Stimulated activated CD4-positive, alpha-beta T cell treated with anti-CD3 and anti-CD28 coated beads, TNF-alpha, amount 100 ng/mL, for 4 hours (primary cell): Measurements from ENCODE around the gene MEI1.
A peak's percentile ranks its signal among the peaks of the same experiment; 100 is the strongest.
"Not testable (repeated sequence)": the region's sequence is repeated elsewhere in the genome, so short reads cannot be mapped to it uniquely, and the experiment has no call there.

Source experiments
- DNase-seq, 3 experiments: peaks; one replicate each; pipeline ENCODE4 v3.0.0-alpha.2; 2020; ENCODE audit warnings: low read depth in 3 of 3

Gene MEI1, protein sequence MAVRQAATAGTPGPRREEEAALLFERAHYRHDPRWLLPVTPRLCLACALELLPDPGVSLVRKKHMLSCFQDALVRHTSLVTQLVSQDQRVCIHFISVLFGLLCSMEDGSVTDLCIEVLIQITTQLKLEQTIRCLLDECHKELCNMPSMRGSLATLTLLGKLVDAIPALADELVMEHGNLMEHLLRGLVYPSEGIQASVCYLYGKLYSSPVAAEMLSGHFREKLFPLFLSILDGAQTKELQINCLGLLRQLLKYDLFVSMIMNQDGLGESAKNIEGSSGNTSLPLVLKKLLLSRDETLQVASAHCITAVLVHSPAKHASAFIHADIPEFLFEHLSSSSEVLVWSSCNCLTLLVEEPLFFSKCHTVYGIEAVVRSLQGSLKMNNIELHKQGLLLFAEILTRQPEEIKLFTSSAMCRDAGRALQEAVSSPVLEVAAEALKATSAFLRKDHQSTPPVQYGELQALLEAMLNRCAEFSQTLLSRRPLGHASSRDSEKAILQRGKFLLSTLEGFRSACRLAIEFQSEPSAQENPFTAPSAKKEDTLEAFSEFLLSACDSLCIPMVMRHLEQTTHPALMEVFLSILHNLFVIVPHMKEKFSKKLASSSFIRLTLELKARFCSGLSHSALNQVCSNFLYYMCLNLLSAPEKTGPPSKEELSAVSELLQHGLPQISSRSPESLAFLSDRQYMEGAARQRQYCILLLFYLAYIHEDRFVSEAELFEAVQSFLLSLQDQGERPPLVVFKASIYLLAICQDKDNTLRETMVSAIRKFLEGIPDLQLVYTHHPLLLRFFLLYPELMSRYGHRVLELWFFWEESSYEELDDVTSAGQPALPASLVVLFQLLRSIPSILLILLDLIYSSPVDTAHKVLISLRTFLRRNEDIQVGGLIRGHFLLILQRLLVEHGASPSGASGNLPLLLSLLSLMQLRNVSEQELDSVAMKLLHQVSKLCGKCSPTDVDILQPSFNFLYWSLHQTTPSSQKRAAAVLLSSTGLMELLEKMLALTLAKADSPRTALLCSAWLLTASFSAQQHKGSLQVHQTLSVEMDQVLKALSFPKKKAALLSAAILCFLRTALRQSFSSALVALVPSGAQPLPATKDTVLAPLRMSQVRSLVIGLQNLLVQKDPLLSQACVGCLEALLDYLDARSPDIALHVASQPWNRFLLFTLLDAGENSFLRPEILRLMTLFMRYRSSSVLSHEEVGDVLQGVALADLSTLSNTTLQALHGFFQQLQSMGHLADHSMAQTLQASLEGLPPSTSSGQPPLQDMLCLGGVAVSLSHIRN

DNA sequence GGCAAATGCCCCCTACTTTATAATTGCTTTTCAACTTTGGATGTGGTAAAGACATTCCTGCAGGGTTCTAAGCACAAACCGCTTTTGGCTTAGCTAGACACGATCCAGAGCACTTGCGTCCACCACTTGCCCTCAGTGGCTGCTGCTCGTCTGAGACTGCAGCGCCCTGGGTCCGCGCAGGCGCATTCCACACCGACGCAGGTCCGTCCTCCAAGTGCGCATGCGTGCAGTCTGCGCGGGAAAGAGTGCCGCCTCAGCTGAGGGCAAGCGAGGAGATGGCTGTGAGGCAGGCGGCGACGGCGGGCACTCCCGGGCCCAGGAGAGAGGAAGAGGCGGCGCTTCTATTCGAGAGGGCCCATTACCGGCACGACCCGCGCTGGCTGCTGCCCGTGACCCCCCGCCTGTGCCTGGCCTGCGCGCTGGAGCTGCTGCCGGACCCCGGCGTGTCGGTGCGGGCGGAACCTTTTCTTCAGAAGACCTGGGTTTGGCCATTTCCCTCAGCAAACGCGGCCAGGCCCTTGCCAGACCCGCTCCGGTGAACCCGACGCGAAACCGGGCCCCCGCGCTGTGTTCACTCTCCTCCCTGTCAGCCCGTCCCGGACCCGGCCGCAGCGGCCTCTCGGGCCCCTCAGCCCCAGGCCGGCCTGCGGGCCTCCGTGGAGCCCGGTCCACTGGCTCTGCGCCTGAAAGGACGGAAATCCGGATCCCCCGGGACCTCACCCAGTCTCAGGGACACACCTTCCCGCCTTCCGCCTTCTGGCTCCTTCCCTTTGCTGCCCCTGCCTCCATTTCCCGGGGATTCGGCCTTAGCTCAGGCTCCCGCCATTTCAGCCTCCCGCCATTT is at the start of gene MEI1:
Gene MEI1 (plus strand): TSS at position 240 of the 844 bp plus-strand sequence. CDS start 36 bp downstream, at position 276.
- DNase-seq = peak; percentile 85 to 87 (median 86)

DNA sequence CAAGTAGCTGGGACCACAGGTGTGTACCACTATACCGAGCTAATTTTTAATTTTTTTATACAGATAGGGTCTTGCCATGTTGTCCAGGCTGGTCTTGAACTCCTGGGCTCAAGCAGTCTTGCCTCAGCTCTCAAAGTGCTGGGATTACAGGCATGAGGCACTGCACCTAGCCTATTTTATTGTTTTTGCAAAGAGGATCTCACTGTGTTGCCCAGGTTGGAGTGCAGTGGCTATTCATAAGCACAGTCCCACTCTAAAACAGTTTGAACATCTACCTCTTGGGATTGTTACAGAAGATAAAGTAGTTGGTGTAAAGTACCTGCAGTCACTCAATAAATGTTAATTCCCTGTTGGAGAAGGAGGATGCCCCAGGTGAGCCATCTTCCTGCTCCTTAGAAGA is 49.1 kb upstream of the MEI1 start:
- no peak for DNase-seq

DNA sequence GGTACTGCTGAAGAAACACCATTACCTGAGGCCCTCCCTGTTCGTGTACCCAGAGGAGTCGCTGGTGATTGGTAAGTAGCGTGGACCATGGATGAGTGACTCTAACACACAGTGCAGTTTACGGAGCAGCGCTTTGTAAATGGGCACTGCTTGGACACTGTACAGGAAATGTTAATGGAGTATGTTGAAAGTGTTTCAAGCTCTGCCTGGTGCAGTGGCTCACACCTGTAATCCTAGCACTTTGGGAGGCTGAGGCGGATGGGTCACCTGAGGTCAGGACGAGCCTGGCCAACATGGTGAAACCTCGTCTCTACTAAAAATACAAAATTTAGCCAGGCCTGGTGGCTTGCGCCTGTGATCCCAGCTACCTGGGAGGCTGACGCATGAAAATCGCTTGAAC is 48.5 kb upstream of the MEI1 start:
- DNase-seq = no peak

DNA sequence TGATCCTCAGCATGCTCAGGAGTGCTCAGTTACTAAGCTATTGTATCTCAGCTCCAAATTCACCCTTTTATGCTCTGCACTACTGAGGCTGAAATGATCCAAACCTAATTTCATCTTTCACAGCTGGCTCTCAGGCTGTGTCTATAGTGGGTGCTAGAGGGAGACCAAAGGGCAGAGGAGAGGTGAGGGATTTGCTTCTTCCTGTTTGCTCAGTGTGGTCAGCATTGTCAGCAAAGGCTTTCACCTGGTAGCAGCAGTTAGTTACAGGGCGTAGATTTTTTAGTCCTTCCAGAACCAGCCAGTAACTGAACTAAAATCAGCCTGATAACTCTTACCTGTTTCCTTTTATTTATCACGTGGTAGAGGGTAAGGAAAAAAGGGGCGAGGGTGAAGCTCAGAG is 45.0 kb upstream of the MEI1 start:
- no peak for DNase-seq

DNA sequence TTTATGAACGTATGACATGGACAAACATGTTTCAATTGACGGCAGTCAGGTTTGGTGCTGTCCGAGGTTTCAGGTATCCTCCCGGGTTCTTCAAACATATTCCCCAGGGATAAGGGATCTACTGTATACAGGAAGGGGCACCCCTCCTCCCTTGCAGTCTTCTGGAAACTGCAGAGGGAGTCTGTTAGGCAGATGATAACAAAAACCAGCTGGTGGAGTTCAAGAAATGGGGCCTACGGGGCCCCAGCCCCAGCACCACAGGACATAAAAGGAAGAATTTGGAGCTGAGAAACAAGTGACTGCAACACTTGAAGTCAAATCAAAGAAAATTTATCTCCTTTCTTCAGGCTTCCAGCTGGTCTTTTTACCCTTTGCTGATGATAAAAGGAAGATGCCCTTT is 42.7 kb upstream of the MEI1 start:
- DNase-seq = no peak

DNA sequence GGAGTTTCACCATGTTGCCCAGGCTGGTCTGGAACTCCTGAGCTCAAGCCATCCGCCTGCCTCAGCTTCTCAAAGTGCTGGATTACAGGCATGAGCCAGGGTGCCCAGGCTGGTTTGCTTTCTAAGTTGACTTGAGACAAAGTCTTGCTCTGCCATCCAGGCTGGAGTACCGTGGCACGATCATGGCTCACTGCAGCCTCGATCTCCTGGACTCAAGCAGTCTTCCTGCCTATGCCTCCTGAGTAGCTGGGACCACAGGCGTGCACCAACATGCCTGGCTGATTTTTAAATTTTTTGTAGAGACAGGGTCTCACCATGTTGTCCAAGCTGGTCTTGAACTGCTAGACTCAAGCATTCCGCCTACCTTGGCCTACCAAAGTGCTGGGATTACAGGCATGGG is 41.6 kb upstream of the MEI1 start:
- no peak for DNase-seq

DNA sequence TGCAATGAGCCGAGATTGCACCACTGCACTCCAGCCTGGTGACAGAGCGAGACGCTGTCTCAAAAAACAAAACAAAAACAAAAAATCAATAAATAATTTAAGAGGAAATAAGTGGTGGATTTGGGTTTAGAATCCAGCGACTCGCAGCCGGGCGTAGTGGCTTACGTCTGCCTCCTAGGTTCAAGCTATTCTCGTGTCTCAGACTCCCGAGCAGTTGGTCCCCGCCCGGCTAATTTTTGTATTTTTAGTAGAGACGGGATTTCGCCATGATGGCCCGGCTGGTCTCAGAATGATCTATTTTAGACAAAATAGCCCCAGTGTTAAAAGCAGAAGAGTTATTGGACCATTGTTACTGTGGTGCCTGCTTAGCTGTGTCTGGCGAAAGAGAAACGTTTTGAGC is 40.4 kb upstream of the MEI1 start:
- no peak for DNase-seq

DNA sequence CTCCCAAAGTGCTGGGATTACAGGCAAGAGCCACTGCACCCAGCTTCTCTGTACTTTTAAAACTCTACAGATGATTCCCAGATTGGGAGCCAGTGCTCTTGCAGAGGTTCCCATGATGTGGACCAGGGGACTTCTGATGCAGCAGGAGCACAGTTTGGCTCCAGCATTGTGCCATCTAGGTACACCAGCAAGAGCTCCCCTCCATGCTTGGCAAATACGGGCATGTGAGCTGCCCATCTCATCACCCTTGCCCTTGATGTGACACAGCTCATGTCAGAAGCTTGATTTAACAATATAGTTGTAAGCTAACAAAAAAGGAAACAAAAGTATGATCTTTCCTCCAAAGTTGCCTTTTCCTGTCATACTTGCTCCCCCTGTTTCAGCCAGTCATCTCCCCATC is 39.4 kb upstream of the MEI1 start:
- no peak for DNase-seq

DNA sequence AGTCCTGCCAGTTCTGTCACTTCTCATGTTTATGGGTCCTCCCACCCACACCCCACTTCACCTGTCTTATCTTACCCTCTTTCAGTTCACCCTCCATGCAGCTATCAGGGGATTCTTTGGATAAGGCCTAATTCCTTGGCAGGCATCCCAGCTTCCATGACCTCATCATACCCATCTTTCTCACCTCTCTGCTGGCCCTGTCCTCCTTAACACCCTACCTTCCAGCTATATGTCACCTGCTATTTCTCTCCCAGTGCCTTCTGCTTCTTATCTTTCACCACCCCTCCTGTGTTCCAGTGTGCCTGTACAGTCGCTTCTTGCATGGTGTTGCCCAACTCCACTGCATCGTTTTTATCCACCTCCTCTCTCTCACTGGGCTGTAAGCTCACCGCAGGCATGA is 38.9 kb upstream of the MEI1 start:
- DNase-seq = no peak

DNA sequence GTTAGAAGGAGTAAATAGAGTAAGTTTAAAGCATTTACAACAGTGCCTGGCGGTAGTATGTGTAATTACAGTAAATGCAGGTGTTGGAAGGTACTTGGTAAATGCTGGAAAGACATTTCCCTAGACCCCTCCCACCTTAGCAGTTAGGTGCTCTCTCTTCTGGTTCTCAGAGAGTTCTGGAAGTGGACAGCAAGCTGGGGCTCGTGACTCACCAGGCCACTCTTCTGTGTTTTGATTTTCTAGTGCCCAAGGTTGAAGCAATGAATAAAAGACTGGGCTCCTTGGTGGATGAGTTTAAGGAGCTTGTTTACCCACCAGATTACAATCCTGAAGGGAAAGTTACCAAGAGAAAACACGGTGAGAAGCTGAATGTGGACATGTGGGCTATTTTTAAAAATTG is 38.2 kb upstream of the MEI1 start:
- DNase-seq = no peak

DNA sequence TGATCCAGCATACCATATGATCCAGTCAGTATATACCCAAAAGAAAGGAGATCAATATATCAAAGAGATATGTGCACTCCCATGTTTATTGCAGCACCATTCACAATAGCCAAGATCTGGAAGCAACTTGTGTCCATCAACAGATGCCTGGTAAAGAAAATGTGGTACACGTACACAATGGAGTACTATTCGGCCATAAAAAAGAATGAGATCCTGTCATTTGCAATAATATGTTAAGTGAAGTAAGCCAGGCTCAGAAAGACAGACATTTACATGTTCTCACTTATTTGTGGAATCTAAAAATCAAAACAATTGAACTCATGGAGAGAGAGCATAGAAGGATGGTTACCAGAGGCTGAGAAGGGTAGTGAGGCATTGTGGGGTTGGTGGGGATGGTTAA is 37.6 kb upstream of the MEI1 start:
- no peak for DNase-seq

DNA sequence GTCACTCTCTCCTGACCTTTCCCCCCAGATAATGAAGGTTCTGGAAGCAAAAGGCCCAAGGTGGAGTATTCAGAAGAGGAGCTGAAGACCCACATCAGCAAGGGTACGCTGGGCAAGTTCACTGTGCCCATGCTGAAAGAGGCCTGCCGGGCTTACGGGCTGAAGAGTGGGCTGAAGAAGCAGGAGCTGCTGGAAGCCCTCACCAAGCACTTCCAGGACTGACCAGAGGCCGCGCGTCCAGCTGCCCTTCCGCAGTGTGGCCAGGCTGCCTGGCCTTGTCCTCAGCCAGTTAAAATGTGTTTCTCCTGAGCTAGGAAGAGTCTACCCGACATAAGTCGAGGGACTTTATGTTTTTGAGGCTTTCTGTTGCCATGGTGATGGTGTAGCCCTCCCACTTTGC is 35.7 kb upstream of the MEI1 start:
- DNase-seq = not testable (repeated sequence)

DNA sequence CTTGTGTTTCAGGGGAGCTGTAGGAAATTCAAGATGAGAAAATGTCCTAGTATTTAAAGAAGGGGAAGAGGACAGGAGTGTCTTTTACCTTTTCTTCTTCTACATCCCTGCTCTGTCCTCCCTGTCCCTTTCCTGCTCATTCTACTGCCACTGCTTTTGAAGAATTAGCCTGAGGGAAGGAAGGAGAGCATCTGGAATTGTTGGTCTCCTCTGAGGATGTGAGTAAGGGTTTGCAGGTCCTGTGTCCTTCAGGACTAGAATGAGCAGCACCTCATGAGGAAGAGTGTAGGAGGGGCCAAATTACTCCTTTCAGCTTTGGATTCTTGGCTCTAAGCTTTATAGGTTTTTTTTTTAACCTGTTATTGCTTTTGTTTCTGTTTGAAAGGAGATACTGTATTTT is 34.8 kb upstream of the MEI1 start:
- no peak for DNase-seq

DNA sequence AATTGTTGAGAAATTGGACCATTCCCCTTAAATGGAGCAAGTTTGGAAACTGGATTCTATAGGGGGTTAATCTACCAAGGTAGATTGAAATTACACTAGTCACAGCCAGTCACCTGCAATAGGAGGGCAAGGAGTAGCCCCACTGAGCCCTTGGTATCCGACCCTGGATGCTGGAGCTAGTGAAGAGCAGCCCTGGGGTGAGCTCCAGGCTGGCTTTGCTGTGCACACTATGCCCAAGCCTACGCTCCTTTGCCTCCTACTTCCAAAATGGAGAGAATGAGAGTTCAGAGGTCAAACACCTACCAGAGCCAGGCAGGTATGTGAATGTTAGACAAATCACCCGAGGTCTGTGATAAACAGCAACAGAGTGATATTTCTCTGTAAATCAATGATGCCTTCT is 34.4 kb upstream of the MEI1 start:
- no peak for DNase-seq

DNA sequence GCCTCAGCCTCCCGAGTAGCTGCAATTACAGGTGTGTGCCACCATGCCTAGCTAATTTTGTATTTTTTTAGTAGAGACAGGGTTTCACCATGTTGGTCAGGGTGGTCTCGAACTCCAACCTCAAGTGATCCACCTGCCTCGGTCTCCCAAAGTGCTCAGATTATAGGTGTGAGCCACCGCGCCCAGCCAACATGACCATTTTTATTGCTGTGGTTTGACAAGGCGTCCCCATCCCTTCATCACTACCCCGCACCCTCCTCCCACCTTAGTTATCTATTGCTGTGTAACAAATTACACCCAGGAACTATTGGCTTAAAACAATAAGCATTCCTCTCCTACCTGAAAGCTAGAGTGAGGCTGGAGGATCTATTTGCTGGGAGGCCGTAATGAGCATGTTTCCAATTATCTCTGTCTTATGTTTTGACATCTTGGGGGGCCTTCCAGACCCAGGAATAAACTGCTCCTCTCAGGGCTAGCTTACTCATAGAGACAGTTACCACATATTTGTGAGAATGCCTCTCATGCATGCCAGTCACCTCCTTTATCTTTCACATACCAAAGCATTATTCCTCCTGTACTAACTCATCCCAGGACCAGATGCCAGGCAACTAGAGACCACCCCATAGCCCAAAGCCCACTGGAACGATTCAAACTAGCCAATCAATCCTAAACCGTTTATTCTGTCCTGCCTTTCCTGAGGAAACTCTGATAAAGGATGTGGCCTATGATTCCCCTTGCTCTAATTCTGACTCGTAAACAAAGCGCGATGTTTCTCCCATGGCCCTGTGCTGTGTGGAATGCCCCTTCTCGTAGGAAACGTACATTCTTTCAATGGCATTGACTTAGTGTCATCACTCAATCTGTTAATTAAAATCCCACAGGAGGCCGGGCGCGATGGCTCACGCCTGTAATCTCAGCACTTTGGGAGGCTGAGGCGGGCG is 30.1 kb upstream of the MEI1 start:
- no peak for DNase-seq

DNA sequence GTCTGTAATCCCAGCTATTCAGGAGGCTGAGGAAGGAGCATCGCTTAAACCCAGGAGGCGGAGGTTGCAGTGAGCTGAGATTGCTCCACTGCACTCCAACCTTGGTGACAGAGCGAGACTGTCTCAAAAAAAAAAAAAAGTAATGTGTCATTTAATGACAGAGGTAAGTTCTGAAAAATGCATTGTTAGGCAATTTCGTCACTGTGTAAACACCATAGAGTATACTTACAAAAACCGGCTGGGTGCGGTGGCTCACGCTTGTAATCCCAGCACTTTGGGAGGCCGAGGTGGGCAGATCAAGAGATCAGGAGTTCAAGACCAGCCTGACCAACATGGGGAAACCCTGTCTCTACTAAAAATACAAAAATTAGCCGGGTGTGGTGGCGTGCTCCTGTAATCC is 27.2 kb upstream of the MEI1 start:
- not testable (repeated sequence) for DNase-seq

DNA sequence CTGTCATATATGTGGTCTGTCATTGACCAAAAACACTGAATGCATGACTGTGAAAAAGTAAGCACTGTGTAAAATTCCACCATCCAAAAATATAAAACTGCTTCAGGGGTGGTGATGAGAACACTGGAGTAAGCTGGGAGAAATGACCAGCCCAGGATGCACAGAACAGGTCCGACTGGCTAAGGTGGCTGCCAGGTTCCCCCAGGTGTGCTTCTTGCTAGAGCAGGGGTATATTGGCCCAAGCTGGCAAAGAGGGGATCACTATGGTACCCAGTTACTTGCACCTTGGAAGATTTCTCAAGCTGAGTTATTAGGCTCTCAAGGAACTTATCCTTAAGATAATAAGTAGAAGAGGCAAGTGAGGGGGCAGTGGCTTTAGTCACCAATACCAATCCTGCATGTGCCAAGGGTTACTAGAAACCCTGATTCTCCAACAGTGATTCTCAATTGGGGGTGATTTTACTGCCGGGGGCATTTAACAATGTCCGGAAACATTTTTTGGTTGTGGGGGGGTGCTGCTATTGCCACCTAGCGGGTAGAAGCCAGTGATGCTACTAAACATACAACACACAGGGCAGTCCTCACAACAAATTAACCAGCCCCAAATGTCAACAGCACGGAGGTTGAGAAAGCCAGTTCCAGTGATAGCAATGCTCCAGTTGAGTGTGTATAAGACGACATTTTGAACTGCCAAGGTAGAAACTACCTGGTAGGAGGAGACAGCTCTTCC is 26.4 kb upstream of the MEI1 start:
- DNase-seq = no peak

DNA sequence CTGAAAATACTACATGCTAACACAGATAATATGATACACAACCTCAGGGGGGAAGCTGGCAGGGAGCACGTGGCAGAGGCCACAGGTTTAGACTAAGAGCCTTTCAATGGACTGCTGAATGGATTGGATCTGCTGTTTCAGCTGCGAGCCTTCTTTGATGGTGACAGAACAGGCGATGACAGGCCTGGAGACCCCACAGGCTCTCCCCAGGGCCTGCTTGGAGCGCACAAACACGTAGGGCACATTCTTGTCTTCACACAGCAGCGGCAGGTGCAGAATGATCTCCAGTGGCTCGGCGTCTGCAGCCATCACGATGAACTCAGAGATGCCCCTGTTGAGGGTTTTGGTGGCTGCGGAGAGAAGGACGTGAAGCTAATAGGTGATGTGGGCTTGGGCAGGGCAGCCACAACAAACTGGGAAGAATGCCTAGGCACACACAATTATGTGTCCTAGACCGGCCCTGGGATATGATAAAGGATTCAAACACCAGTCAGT is 24.4 kb upstream of the MEI1 start:
- no peak for DNase-seq

DNA sequence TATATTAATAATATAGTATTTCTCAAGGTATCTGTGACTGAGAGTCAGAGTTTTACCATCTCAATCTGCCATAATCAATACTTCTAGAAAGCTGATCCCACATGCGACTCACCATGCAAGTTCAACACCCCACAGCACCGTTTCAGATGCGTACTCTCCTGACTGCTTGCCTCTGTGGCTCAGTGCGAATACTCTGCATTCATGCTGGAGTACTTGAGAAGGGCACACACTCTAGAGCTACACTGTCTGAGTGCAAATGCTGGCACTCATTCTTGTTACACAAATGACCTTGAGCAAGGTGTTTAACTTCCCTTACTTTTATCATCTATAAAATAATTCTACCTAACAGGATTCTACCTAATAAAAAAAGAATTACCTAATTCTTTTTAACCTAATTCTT is 23.2 kb upstream of the MEI1 start:
- DNase-seq = no peak
